Measurements from ENCODE around the gene NR0B2. TPM values are rescaled to one million over a fixed set of nuclear protein-coding genes. Genes with fewer than 3 reads are reported as not detected.

Gene NR0B2
- total and polyA plus RNA-seq, 2 of the 13 experiments (the other 11 are each of a cell fraction or from before 2014, with no cell fraction given), result 72.5 to 133 TPM

DNA sequence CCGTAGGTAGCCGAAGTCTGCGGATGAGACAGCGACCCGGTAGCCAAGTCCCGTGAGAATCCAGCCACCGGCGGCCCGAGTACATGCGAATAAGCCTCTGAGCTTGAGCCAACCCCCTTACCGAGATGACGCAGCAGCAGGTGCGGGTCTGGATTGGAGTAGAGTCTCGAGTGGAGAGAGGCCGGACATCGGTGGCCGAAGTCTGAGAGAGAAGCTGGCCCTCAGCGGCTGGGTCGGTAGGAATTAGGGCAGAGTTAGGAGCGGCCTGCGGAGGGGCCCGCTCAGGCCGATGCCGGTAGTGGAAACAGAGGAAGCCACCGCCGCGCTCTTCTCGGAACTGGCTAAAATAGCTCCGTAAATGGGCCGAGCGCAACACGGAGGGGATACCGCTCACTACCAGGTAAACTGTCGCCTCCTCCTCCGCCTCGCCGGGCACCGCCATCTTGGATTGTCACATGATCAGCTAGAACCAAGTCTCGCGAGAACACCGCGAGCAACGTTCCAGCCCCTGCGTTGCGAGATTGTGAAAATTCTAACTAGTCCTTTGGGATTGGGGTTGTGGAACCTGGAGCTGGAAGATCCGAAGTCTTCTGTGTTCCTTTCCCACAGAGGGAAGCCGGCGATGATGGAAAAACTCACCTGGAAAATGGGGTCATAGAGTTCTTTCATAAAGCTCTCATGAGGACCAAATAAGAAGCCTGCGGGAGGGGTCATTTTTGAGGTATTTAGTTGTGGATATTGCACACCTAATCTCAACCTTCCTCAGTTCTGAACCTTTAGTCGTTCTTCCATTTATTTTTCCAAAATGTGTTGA is 13.6 kb downstream of the NR0B2 start, which contains the start of gene GPATCH3 (continued):
- TF ChIP-seq, protein P1, sequence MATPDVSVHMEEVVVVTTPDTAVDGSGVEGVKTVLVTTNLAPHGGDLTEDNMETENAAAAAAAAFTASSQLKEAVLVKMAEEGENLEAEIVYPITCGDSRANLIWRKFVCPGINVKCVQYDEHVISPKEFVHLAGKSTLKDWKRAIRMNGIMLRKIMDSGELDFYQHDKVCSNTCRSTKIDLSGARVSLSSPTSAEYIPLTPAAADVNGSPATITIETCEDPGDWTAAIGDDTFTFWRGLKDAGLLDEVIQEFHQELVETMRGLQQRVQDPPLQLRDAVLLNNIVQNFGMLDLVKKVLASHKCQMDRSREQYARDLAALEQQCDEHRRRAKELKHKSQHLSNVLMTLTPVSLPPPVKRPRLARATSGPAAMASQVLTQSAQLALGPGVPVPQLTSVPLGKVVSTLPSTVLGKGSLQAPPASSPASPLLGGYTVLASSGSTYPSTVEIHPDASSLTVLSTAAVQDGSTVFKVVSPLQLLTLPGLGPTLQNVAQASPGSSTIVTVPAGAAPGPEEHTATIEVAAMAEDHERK (CRISPR knock-in tag; IDR thresholded peaks at IDR 0.05; ENCODE audit: low read depth), result peak; percentile 56; the same call in 1 of the 2 replicates
- TF ChIP-seq DPF2 (CRISPR knock-in tag; IDR thresholded peaks at IDR 0.05; ENCODE audit: borderline replicate concordance, low read depth), result no peak
- no peak for TF ChIP-seq ZNF329 (CRISPR knock-in tag; IDR thresholded peaks at IDR 0.05; ENCODE audit: low read depth)
- no peak for TF ChIP-seq WIZ (CRISPR knock-in tag; IDR thresholded peaks at IDR 0.05)
- TF ChIP-seq SSRP1 (CRISPR knock-in tag; IDR thresholded peaks at IDR 0.05), result peak; percentile 23; the same call in 1 of the 2 replicates
- no peak for TF ChIP-seq NR2F1 (CRISPR knock-in tag; IDR thresholded peaks at IDR 0.05)
- no peak for TF ChIP-seq CC2D1A (CRISPR knock-in tag; IDR thresholded peaks at IDR 0.05)
- no peak for TF ChIP-seq RBM39 (IDR thresholded peaks at IDR 0.05; ENCODE audit: low read depth, low read length, poor library complexity, severe bottlenecking)
- peak; percentile 84; the same call in 1 of the 2 replicates for TF ChIP-seq TBX2 (CRISPR knock-in tag; IDR thresholded peaks at IDR 0.05; ENCODE audit: borderline replicate concordance)
- TF ChIP-seq CENPT (CRISPR knock-in tag; IDR thresholded peaks at IDR 0.05; ENCODE audit: low read depth), result no peak
- peak; percentile 12; the same call in 1 of the 2 replicates for TF ChIP-seq ZBTB7B (CRISPR knock-in tag; IDR thresholded peaks at IDR 0.05)
- peak; percentile 97 for TF ChIP-seq YEATS2 (CRISPR knock-in tag; IDR thresholded peaks at IDR 0.05; ENCODE audit: borderline replicate concordance)
- TF ChIP-seq, protein P2, sequence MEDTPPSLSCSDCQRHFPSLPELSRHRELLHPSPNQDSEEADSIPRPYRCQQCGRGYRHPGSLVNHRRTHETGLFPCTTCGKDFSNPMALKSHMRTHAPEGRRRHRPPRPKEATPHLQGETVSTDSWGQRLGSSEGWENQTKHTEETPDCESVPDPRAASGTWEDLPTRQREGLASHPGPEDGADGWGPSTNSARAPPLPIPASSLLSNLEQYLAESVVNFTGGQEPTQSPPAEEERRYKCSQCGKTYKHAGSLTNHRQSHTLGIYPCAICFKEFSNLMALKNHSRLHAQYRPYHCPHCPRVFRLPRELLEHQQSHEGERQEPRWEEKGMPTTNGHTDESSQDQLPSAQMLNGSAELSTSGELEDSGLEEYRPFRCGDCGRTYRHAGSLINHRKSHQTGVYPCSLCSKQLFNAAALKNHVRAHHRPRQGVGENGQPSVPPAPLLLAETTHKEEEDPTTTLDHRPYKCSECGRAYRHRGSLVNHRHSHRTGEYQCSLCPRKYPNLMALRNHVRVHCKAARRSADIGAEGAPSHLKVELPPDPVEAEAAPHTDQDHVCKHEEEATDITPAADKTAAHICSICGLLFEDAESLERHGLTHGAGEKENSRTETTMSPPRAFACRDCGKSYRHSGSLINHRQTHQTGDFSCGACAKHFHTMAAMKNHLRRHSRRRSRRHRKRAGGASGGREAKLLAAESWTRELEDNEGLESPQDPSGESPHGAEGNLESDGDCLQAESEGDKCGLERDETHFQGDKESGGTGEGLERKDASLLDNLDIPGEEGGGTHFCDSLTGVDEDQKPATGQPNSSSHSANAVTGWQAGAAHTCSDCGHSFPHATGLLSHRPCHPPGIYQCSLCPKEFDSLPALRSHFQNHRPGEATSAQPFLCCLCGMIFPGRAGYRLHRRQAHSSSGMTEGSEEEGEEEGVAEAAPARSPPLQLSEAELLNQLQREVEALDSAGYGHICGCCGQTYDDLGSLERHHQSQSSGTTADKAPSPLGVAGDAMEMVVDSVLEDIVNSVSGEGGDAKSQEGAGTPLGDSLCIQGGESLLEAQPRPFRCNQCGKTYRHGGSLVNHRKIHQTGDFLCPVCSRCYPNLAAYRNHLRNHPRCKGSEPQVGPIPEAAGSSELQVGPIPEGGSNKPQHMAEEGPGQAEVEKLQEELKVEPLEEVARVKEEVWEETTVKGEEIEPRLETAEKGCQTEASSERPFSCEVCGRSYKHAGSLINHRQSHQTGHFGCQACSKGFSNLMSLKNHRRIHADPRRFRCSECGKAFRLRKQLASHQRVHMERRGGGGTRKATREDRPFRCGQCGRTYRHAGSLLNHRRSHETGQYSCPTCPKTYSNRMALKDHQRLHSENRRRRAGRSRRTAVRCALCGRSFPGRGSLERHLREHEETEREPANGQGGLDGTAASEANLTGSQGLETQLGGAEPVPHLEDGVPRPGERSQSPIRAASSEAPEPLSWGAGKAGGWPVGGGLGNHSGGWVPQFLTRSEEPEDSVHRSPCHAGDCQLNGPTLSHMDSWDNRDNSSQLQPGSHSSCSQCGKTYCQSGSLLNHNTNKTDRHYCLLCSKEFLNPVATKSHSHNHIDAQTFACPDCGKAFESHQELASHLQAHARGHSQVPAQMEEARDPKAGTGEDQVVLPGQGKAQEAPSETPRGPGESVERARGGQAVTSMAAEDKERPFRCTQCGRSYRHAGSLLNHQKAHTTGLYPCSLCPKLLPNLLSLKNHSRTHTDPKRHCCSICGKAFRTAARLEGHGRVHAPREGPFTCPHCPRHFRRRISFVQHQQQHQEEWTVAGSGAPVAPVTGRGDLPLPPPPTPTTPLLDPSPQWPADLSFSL (CRISPR knock-in tag; IDR thresholded peaks at IDR 0.05), result no peak
- TF ChIP-seq, protein P3, sequence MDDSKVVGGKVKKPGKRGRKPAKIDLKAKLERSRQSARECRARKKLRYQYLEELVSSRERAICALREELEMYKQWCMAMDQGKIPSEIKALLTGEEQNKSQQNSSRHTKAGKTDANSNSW (CRISPR knock-in tag; IDR thresholded peaks at IDR 0.05; ENCODE audit: borderline replicate concordance), result no peak
- TF ChIP-seq NFRKB (IDR thresholded peaks at IDR 0.05), result peak; percentile 77
- peak; percentile 9; the same call in 1 of the 2 replicates for TF ChIP-seq SMC3 (IDR thresholded peaks at IDR 0.05; ENCODE audit: low read length)
- peak; percentile 71; the same call in 1 of the 2 replicates for TF ChIP-seq ZNF782 (CRISPR knock-in tag; IDR thresholded peaks at IDR 0.05; ENCODE audit: borderline replicate concordance)
- no peak for TF ChIP-seq MTF2 (CRISPR knock-in tag; IDR thresholded peaks at IDR 0.05; ENCODE audit: borderline replicate concordance)
- TF ChIP-seq, protein P4, sequence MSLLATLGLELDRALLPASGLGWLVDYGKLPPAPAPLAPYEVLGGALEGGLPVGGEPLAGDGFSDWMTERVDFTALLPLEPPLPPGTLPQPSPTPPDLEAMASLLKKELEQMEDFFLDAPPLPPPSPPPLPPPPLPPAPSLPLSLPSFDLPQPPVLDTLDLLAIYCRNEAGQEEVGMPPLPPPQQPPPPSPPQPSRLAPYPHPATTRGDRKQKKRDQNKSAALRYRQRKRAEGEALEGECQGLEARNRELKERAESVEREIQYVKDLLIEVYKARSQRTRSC (CRISPR knock-in tag; IDR thresholded peaks at IDR 0.05; ENCODE audit: low read depth), result no peak
- no peak for TF ChIP-seq PHB2 (IDR thresholded peaks at IDR 0.05; ENCODE audit: partially characterized antibody)

Measured in HepG2 (cell line).